Immature natural killer cell (primary cell): ENCODE measurements around the gene RNGTT. TPM values are rescaled to one million over a fixed set of nuclear protein-coding genes. Genes with fewer than 3 reads are reported as not detected.

ENCODE experiments used
- DNase-seq, 3 donors: peaks; one replicate each; pipeline ENCODE4 v3.0.0; 2022; ENCODE audit warnings: mixed read lengths in 1 of 3
- H3K27ac Mint-ChIP-seq, 6 donors: one replicate each; pipeline ENCODE4 v1.8.0; 2020; ENCODE audit warnings: mixed read lengths in 6 of 6, mild to moderate bottlenecking in 5 of 6, inconsistent platforms in 4 of 6, moderate library complexity in 3 of 6
- H3K27me3 Mint-ChIP-seq, 3 donors: one replicate each; pipeline ENCODE4 v1.8.0; 2020 to 2021; ENCODE audit warnings: low read depth in 3 of 3, mild to moderate bottlenecking in 3 of 3, mixed read lengths in 3 of 3, moderate library complexity in 3 of 3, inconsistent platforms in 1 of 3
- H3K36me3 Mint-ChIP-seq, 3 donors: one replicate each; pipeline ENCODE4 v1.8.0; 2020; ENCODE audit warnings: mixed read lengths in 3 of 3, inconsistent platforms in 2 of 3, mild to moderate bottlenecking in 2 of 3
- H3K4me1 Mint-ChIP-seq, 2 donors: one replicate each; pipeline ENCODE4 v1.8.0; 2020; ENCODE audit warnings: inconsistent platforms in 2 of 2, mild to moderate bottlenecking in 2 of 2, mixed read lengths in 2 of 2, moderate library complexity in 1 of 2
- H3K4me3 Mint-ChIP-seq, 5 donors: one replicate each; pipeline ENCODE4 v1.8.0; 2020; ENCODE audit warnings: mild to moderate bottlenecking in 5 of 5, mixed read lengths in 5 of 5, inconsistent platforms in 3 of 5, moderate library complexity in 3 of 5
- H3K9me3 Mint-ChIP-seq, 6 donors: one replicate each; pipeline ENCODE4 v1.8.0; 2020; ENCODE audit warnings: mild to moderate bottlenecking in 6 of 6, mixed read lengths in 6 of 6, inconsistent platforms in 4 of 6, moderate library complexity in 3 of 6
- polyA plus RNA-seq, 3 donors: library from polyadenylated mRNA; unstranded; fragments of 300-500 nt; fragmentation: Illumina TruSeq; gene quantifications; one replicate each; pipeline ENCODE4 v1.2.3, GENCODE V29; 2021

Gene RNGTT
- polyA plus RNA-seq, 3 donors from 2014 or later, result 11.9 to 22.3 (median 18.9) TPM

DNA sequence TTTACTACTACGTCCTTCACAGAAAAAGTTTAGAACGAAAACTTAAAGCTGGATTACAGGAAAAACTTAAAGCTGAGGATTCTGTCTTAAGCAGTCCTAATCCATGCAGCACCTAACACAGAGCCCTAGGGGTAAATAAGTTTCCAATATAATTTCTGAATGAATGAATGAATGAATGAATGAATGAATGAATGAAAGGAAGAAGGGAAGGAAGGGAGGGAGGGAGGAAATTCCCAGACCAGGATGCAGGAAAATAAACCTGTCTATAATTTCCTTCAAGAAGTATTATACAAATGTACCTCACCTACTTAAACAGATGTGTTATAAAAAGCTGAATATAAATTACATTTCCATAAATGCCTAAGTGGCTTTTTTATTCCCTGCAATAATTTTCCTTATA, 83.4 kb downstream of the RNGTT start:
- Mint-ChIP-seq H3K9me3 (no peaks in the 10 kb centered on the region), H3K27ac (no peak overlapping the region), H3K27me3 (no peaks in the 10 kb centered on the region), H3K4me3 (no peak overlapping the region), H3K4me1 (peaks cover 5 to 7% of the 10 kb centered on the region in 2 donors), H3K36me3 (peaks cover 0 to 17% (median 3%) of the 10 kb centered on the region in 3 donors)
- DNase-seq, result no peak

DNA sequence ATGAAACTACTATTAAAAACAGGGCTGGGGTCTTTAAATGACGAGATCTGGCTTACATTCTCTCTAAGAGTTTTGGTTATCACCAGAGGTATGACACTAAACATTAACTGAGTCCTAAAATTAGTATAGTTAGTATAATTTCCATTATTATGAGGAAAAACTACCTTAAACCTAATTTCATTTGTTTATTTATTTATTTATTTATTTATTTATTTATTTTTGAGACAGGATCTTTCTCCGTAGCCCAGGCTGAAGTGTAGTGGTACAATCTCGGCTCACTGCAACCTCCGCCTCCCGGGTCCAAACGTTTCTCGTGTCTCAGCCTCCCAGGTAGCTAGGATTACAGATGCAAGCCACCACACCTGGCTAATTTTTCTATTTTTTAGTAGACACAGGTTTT, 85.5 kb downstream of the RNGTT start:
- peaks cover 0 to 12% (median 0%) of the 10 kb centered on the region in 3 donors for H3K36me3 Mint-ChIP-seq
- no peak overlapping the region for H3K27ac Mint-ChIP-seq
- peaks cover 9 to 26% of the 10 kb centered on the region in 2 donors for H3K4me1 Mint-ChIP-seq
- H3K27me3 Mint-ChIP-seq, result no peaks in the 10 kb centered on the region
- DNase-seq, result no peak
- H3K9me3 Mint-ChIP-seq, result no peaks in the 10 kb centered on the region
- H3K4me3 Mint-ChIP-seq, result no peak overlapping the region

DNA sequence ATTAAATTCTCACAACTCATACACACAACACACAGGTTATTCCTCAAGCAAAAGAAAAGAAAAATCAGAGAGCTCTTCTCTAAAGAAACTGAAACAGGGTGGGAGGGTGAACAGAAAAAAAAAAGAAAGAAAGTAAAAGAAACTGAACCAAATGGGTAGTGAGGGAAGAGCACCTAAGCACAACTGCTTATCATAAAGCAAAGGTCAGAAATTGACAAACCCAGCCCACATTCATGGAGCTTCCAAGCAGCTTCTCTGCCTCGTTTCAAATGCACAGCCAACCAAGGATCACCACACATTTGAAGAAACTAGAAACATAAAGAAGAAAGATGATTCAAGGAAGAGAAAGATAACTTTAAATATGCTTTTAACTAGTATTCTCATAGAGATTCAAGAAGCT, 90.5 kb downstream of the RNGTT start:
- Mint-ChIP-seq H3K27me3 (no peaks in the 10 kb centered on the region), H3K9me3 (no peaks in the 10 kb centered on the region), H3K27ac (peak overlapping the region in 3 of 6 donors; percentile 3 to 55 (median 20)), H3K36me3 (peaks cover 0 to 3% (median 0%) of the 10 kb centered on the region in 3 donors), H3K4me1 (peaks cover 7 to 26% of the 10 kb centered on the region in 2 donors), H3K4me3 (no peak overlapping the region)
- DNase-seq, result no peak

DNA sequence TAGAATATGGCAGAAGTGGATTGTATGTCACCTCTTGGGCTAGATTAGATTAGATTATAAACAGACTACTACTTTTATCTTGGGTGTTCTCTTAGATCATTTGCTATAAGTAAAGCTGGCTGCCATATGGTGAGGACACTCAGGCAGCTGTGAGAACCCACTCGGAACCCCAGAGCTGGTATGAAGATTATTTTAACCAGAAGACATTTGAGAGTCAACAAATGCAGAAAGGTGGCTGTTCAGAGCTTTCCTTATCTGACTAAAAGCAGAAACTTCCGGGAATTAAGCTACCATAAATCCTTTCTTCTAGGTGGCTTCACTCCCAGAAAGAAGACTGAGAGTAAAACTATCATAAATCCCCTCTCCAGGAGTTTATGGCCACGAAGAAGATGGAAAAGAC, 91.9 kb downstream of the RNGTT start:
- Mint-ChIP-seq H3K4me1 (peaks cover 7 to 26% of the 10 kb centered on the region in 2 donors), H3K27me3 (no peaks in the 10 kb centered on the region), H3K4me3 (no peak overlapping the region), H3K27ac (no peak overlapping the region), H3K36me3 (peaks cover 0 to 3% (median 0%) of the 10 kb centered on the region in 3 donors), H3K9me3 (no peaks in the 10 kb centered on the region)
- DNase-seq, result no peak

DNA sequence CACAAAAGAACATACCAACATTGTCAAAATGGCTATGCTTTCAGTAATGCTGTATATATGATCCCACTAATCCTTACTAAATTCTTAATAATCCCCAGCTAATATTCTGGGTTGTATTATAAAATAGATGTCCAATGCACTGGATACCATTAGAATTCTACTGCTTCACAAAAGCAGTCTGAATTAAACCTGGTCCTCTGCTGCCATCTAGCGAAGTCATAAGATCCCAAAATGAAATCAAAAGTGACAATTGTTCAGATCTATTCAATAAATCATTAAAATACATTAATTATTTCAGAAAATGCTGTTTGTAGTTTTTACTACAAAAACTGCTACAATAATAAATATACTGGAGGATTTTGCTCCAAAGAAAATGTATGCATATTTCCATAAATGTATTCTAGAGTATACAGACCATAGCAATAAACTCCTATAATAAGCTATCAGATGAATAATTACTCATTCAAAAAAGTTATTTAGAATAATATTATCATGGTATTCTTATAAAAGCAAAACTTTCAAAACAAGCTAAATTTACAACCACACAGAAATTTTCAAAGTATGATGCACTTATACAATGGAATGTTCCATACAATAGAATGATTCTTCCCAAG, 92.6 kb downstream of the RNGTT start:
- no peak overlapping the region for H3K27ac Mint-ChIP-seq
- H3K4me3 Mint-ChIP-seq, result no peak overlapping the region
- no peaks in the 10 kb centered on the region for H3K9me3 Mint-ChIP-seq
- no peaks in the 10 kb centered on the region for H3K27me3 Mint-ChIP-seq
- H3K4me1 Mint-ChIP-seq, result peaks cover 10 to 32% of the 10 kb centered on the region in 2 donors
- peak; percentile 23 to 39 (median 38) for DNase-seq
- H3K36me3 Mint-ChIP-seq, result no peaks in the 10 kb centered on the region

DNA sequence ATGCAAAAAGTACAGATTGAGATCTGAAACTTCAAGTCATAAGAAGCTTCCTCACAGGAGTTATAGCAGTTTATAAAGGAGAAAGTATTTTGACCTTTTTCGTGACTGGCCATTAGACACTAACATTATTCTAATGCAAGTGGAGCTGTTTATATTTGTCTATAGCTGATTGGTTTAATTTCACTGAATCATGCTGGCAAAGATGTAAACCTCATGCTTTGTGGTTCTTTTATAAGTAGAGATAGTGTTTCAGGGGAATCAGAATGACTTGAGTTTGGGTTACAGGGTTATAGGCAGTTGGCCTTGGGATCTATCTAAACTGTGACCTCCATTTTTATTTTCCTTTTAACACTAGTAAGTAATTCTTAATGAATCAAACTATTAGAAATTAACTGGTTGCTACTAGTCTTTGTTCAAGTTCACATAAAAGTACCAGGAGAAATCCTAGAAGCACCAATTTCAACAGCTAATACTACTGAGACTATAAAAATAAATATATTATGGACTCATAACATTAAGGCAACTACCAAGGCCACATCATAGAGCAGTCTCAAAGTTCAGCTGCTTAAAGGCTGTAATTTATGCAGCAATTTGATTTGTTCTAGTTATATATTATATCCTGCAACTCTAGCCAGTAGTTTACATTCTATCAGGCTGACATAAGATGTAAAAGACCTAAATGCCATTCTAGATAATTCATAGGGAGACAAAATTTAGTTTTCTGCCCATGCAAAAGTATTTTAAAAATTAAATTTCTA, 94.0 kb downstream of the RNGTT start:
- H3K4me3 Mint-ChIP-seq, result no peak overlapping the region

DNA sequence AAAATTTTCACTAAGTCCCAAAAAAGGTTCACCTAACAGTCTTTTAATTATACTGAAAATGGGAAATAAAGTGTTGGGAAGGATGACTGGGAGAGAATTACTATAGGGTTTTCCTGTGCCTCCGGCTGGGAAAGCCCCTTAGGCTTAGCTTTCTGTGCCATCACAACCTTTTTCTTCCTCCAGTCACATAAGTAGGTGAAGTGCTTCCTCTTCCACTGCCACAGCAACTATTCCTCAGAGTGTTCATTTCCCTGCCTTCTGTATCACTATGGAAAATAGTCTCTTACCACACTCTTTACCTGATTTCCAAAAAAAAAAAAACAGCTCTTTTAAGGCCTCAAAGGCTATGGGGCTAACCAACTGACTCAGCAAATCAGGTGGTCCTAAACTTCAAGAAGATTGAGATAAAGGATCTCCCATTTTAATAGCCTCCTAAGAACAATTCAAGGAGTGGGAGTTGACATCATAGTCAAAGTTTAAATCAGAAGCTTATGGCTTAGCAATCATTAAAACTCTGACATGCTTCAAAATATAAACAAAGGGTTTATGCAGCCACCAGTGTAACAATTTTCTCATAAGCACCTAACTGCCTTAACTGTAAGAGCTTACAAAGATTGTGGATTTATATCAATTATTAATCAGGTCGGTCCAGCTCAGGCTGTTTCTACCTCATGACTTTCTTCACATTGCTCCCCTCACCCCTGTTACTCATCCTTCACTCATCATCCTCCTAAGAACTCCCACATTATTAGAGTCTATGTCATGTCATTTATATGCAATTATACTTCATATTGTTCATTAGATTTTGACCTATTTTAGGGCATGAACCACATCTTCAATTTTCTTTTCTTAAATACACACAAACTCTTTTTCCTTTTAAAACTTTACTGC, 95.3 kb downstream of the RNGTT start:
- DNase-seq, result no peak
- H3K27ac Mint-ChIP-seq, result peak overlapping the region in 1 of 6 donors; percentile 26
- no peak overlapping the region for H3K4me3 Mint-ChIP-seq
- no peaks in the 10 kb centered on the region for H3K27me3 Mint-ChIP-seq
- H3K4me1 Mint-ChIP-seq, result peaks cover 12 to 22% of the 10 kb centered on the region in 2 donors
- no peaks in the 10 kb centered on the region for H3K36me3 Mint-ChIP-seq
- H3K9me3 Mint-ChIP-seq, result no peaks in the 10 kb centered on the region

More for the DNA sequence above, 94.0 kb downstream of the RNGTT start:
- Mint-ChIP-seq H3K9me3 (no peaks in the 10 kb centered on the region), H3K27ac (no peak overlapping the region), H3K27me3 (no peaks in the 10 kb centered on the region), H3K36me3 (no peaks in the 10 kb centered on the region), H3K4me1 (peaks cover 15 to 35% of the 10 kb centered on the region in 2 donors)
- no peak for DNase-seq

DNA sequence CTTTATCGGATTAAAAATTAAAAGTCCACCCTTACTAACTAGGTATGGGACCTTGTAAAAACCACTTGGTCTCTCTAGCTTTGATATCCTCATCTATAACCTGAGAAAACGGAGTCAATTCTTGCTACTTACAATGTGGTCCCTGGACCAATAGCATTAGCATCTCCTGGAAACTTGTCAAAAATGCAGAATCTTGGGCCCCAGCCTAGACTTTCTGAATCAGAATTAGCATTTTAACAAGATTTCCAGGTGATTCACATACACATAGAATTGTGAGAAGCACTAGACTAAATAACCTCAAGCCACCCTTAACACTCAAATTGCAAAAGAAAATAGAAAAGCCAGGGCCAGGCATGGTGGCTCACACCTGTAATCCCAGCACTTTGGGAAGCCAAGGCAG, 96.6 kb downstream of the RNGTT start:
- H3K36me3 Mint-ChIP-seq, result peaks cover 0 to 11% (median 0%) of the 10 kb centered on the region in 3 donors
- no peaks in the 10 kb centered on the region for H3K27me3 Mint-ChIP-seq
- DNase-seq, result no peak
- H3K4me1 Mint-ChIP-seq, result peaks cover 12 to 21% of the 10 kb centered on the region in 2 donors
- no peak overlapping the region for H3K4me3 Mint-ChIP-seq
- H3K27ac Mint-ChIP-seq, result peak overlapping the region in 1 of 6 donors; percentile 19
- H3K9me3 Mint-ChIP-seq, result no peaks in the 10 kb centered on the region

DNA sequence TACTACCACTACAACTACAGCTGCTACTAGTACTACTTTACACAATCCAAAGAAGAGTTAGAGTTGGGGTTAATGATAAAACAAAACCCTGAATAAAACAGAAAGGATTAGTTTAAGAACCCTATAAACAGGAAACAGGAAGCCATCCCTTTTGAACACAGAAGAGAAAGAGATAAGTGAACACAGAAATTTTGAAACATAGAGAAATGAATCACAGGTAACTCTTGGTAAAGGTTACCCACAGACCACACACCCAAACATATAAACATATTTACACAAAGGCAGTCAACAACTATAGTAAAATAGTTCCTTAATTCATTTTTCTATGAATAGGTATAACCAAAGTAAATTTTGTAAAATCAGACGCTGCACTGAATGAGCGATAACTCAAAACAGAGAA, 98.1 kb downstream of the RNGTT start:
- DNase-seq, result no peak
- Mint-ChIP-seq H3K4me3 (no peak overlapping the region), H3K4me1 (peaks cover 12 to 21% of the 10 kb centered on the region in 2 donors), H3K9me3 (no peaks in the 10 kb centered on the region), H3K36me3 (peaks cover 0 to 11% (median 0%) of the 10 kb centered on the region in 3 donors), H3K27me3 (no peaks in the 10 kb centered on the region), H3K27ac (peak overlapping the region in 2 of 6 donors; percentile 14 to 50)

DNA sequence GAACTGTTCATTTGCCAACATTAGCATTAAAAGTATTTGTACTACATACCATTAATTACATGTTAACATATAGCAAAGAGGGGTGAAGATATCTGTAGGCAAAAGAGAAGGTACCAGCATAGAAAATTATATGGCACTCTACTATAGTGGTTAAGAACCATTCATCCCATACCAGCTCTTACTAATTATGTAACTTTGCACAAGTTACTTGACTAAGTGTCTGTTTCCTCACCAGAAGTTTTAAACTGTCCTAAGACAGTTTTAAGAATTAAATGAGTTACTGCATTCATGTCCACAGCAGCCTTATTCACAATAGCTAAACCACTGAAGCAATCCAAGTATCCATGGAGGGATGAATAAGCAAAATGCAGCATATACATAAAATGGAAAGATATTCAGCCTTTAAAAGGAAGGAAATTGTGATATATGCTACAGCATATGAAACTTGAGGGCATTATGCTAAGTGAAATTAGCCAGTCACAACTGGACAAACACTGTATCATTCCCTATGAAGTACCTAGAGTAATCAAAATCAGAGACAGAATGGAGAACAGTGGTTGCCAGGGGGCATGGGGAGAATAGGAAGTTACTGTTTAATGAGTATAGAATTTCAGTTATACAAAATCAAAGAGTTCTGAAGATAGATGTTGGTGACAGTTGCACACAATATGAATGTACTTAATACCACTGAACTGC, 98.9 kb downstream of the RNGTT start:
- Mint-ChIP-seq H3K4me3 (no peak overlapping the region), H3K4me1 (peaks cover 12 to 21% of the 10 kb centered on the region in 2 donors), H3K9me3 (no peaks in the 10 kb centered on the region), H3K27ac (no peak overlapping the region), H3K27me3 (no peaks in the 10 kb centered on the region), H3K36me3 (peaks cover 0 to 11% (median 0%) of the 10 kb centered on the region in 3 donors)
- no peak for DNase-seq

DNA sequence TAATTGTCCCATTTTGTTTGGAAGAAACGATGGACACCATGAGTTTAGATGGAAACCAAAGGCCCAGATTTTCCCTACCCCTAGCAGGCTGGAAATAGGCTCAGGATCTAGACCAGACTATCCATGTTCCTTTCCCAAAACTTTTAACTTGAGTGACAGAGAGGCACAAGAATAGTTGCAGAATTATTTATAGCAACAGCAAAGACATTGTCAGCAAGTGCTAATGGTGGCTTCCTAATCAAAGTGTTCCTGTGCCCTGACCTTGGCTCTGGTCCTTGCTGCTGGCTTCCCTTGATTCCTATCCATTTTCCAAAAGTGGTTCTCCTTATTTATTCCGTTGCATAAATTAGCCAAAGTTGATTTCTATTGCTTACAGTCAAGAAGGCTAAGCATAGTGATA, 103.1 kb downstream of the RNGTT start:
- H3K27ac Mint-ChIP-seq, result no peak overlapping the region
- H3K4me3 Mint-ChIP-seq, result no peak overlapping the region
- H3K27me3 Mint-ChIP-seq, result no peaks in the 10 kb centered on the region
- no peaks in the 10 kb centered on the region for H3K9me3 Mint-ChIP-seq
- peaks cover 7 to 10% of the 10 kb centered on the region in 2 donors for H3K4me1 Mint-ChIP-seq
- DNase-seq, result no peak
- peaks cover 0 to 11% (median 0%) of the 10 kb centered on the region in 3 donors for H3K36me3 Mint-ChIP-seq

DNA sequence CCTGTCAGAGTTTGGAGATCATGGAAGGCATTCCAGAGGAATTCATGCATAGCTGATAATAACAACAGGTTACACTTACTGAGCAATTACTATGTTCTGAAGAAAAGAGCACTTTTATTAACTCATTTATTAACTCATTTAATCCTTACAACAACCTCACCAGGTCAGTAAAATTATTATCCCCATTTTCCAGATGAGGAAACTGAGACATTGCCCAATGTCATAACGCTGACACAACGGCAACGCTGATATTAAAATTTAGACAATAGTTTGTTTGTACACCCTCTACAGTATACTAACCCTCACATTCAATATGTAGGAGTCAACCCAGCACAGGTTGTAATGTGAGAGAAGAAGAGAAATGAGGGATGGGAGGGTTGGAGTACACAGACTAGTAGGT, 105.0 kb downstream of the RNGTT start:
- no peaks in the 10 kb centered on the region for H3K27me3 Mint-ChIP-seq
- H3K36me3 Mint-ChIP-seq, result peaks cover 0 to 11% (median 7%) of the 10 kb centered on the region in 3 donors
- no peak for DNase-seq
- H3K9me3 Mint-ChIP-seq, result no peaks in the 10 kb centered on the region
- H3K4me1 Mint-ChIP-seq, result peaks cover 0 to 5% of the 10 kb centered on the region in 2 donors
- peak overlapping the region in 1 of 6 donors; percentile 17 for H3K27ac Mint-ChIP-seq
- no peak overlapping the region for H3K4me3 Mint-ChIP-seq

DNA sequence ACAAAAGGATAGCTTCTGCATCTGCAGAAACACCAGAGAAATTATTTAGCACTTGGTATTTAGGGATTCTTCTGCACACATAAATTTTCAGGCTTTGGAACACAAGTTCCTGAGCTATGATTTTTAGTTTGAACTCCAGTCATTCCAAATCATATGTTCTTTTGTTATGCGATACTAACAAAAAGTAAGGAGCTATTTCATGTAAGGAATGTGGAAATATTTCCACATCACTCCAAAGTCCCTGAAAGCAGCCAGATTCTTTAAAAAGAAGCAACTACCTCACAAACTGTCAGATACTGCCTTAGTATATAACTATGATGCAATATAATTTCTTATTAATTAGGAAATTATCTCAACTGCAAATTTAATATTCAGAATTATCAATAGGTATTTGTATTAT, 106.9 kb downstream of the RNGTT start:
- Mint-ChIP-seq H3K9me3 (no peaks in the 10 kb centered on the region), H3K4me1 (peaks cover 0 to 5% of the 10 kb centered on the region in 2 donors), H3K27me3 (no peaks in the 10 kb centered on the region), H3K4me3 (no peak overlapping the region), H3K27ac (no peak overlapping the region), H3K36me3 (peaks cover 3 to 11% (median 3%) of the 10 kb centered on the region in 3 donors)
- DNase-seq, result no peak
